ENCODE measurements around the gene MIGA2. TPM values are rescaled to one million over a fixed set of nuclear protein-coding genes. Genes with fewer than 3 reads are reported as not detected.

MIGA2 gene
- 19.8 and 31.1 TPM in 2 replicates for total RNA-seq

GRCh38 chr9:129036241-129036922 lies at the start of gene MIGA2:
Gene MIGA2 (plus strand): TSS chr9:129036626. CDS start chr9:129040595, 3,969 bp downstream.

GRCh38 chr9:129028192-129028966 lies 8.0 kb upstream of the MIGA2 start, which contains the start of gene SH3GLB2:
Gene SH3GLB2 (minus strand): TSS chr9:129028331. CDS start chr9:129028154, 177 bp downstream.

GRCh38 chr9:129080601-129081387 lies 44.4 kb downstream of the MIGA2 start, which contains the start of gene DOLPP1:
Gene DOLPP1 (plus strand): TSS chr9:129081111. CDS start chr9:129081132, 21 bp downstream.

GRCh38 chr9:129110740-129111527 lies 74.5 kb downstream of the MIGA2 start, which contains the start of the genes CRAT and PTPA:
Gene CRAT (minus strand): TSS chr9:129110793. CDS start chr9:129110509, 284 bp downstream.
Gene PTPA (plus strand): TSS chr9:129111415. CDS start chr9:129111601, 186 bp downstream.

Other genes with a start within 250 kb of the MIGA2 start
- gene TBC1D13, start 249.4 kb upstream of the MIGA2 start, total RNA-seq: 10.5 and 16.0 TPM in 2 replicates
- gene ENDOG, start 218.1 kb upstream of the MIGA2 start, total RNA-seq: 17.0 and 19.6 TPM in 2 replicates
- gene SPOUT1, start 206.8 kb upstream of the MIGA2 start, total RNA-seq: 13.6 and 23.9 TPM in 2 replicates
- gene KYAT1, start 154.7 kb upstream of the MIGA2 start, total RNA-seq: 5.8 and 9.8 TPM in 2 replicates
- gene LRRC8A, start 154.5 kb upstream of the MIGA2 start, total RNA-seq: 76.4 and 165 TPM in 2 replicates
- 0.44 and 0.65 TPM in 2 replicates for gene PHYHD1, start 115.6 kb upstream of the MIGA2 start, total RNA-seq
- gene DOLK, start 89.0 kb upstream of the MIGA2 start, total RNA-seq: 24.0 and 33.0 TPM in 2 replicates
- gene NUP188, start 88.9 kb upstream of the MIGA2 start, total RNA-seq: 38.5 and 105 TPM in 2 replicates
- gene SH3GLB2, start 8.3 kb upstream of the MIGA2 start, total RNA-seq: 24.4 and 46.9 TPM in 2 replicates
- 7.3 and 12.0 TPM in 2 replicates for gene DOLPP1, start 44.5 kb downstream of the MIGA2 start, total RNA-seq
- gene CRAT, start 74.2 kb downstream of the MIGA2 start, total RNA-seq: 24.9 and 32.7 TPM in 2 replicates
- 64.8 and 77.2 TPM in 2 replicates for gene PTPA, start 74.8 kb downstream of the MIGA2 start, total RNA-seq
- 8.3 and 13.1 TPM in 2 replicates for gene IER5L, start 141.6 kb downstream of the MIGA2 start, total RNA-seq